GM19035 (cell line): ENCODE results near the gene UCN.
"Not testable (repeated sequence)": the region's sequence is repeated elsewhere in the genome, so short reads cannot be mapped to it uniquely, and the experiment has no call there.

ENCODE experiments used
- ATAC-seq: cut with Tn5 transposase; IDR thresholded peaks from one replicate; pipeline ENCODE4 v1.9.1; 2021; ENCODE audit not compliant: unreplicated experiment

The UCN gene

DNA sequence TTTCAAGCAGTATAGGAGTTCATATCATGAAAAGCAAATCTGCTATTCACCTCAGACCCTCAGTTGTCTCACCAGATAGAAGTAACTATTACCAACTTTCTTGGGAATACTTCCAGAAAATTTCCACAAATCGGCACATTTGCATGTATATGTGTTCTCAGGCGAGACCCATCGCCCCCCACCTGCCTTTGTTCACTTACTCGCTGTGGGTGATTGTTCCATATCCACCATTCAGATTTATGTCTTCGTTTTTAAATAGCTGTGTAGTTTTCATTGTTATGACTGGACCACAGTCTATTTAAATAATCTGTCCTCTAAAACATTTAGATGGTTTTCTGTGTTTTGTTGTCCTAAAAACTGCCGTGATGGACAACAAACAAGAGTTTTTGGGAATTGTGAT is 22.8 kb downstream of the UCN start:
- ATAC-seq = no peak

GRCh38 chr2:27284996-27285395 is 23.2 kb downstream of the UCN start:
- no peak for ATAC-seq

DNA sequence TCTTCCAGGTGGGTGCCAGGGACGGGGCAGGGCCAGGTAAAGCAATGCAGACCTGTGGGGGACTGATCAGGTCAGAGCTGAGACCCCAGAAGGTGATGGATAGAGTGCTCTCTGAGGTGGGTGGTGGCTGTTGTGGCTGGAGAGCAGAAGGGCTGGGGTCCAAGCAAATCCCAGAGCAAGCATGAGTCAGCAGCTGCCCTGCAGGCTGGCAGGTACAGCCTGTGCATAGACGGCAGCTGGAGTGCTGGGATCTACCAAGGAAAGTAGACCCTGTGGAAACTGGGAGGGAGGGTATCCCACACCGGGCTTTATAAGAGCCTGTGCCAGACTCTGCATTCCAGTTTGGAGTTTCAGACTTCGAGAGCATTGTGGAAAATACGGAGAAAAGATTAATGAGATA is 25.4 kb downstream of the UCN start:
- ATAC-seq = no peak

DNA sequence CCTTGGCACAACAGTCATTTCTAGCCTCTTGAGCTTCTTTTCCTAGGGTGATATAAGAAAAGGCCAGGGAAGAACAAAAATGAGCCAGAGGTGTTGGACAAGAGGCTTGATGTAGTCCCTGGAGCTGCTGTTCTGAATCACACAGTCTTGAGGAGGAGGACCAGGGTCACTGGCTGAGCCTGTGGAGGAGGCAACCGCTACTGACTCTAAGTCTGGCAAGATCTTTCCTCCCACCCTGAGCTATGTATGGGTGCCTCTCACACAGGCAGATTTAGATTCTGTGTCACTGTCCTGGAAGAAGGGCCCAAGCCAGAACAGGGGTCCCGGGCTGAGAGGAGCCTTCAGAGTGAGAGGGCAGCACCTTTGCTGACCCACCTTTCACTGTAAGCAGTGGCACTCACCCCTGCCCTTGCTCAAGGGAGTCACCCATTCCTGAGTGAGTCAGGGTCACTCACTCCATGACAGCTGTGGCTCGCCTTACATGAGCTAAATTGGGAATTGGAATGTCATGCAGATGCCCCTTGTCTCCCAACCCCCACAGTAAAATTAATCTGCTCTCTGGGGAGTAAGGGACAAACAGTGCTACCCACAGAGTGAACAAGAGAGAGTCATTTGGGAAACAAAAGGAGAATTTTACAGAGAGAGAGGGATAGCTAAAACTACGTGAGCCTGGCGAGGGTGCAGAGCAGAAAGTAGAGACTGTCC is 26.2 kb downstream of the UCN start, which contains the start of gene TRIM54:
Gene TRIM54 (plus strand): TSS at position 575 of the 705 bp plus-strand sequence. CDS start 303 bp downstream, outside the sequence.
- ATAC-seq = no peak

DNA sequence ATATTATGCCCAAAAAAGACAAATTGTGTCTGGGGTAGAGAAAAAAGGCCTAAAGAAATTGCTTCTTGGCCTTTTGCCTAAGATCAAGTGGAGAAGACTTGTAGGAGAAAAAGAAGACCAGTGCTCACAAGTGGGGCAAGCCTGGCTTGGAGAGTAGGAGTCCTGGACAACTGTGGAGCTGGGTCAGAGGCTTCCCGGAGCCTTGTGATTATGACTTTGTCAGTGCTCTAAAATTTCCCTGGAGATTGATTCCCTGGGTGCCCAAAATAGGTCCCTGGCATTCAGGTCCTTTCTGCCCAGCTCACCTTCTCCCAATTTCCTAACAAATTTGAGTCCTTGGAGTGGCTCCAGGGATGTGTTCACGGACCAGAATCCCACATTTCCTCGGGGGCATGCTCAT is 26.8 kb downstream of the UCN start:
- no peak for ATAC-seq

DNA sequence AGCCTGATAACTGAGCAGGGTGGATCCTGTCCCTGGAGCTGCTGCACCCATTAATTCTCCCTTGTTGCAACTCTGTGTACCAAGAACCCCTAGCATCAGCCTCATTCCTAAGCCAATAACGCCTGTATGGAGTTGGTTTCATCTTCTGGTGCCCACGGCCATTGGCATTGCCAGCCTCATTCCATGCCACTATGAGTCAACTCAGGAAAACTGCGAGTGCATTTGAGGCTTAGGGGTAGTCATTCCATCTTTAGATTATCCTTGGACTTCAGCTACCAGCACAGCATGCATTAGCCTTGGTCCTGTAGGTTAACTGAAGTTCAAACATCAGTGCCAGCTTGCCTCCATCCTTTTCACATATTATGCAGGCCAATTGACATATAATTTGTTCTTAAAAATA is 27.4 kb downstream of the UCN start:
- ATAC-seq = no peak

DNA sequence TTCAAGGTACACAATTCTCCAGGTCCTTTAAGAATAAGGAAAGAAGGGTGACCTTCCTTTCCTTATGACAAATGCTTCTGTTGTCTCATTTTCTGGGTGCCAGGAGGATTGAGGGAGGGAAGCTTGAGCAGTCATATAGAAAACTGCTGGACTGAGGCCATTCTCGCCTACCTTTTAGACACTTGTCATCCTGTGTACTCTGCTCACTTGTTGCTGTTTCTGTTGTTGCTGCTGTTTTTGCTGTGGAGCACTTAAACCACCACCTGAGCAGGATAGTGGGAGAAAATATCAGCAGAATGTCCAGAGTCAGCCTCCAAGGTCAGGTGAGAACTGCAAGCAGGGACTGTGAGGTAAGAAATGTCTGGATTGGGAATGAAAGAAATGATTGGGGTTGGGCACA is 30.2 kb downstream of the UCN start:
- no peak for ATAC-seq

DNA sequence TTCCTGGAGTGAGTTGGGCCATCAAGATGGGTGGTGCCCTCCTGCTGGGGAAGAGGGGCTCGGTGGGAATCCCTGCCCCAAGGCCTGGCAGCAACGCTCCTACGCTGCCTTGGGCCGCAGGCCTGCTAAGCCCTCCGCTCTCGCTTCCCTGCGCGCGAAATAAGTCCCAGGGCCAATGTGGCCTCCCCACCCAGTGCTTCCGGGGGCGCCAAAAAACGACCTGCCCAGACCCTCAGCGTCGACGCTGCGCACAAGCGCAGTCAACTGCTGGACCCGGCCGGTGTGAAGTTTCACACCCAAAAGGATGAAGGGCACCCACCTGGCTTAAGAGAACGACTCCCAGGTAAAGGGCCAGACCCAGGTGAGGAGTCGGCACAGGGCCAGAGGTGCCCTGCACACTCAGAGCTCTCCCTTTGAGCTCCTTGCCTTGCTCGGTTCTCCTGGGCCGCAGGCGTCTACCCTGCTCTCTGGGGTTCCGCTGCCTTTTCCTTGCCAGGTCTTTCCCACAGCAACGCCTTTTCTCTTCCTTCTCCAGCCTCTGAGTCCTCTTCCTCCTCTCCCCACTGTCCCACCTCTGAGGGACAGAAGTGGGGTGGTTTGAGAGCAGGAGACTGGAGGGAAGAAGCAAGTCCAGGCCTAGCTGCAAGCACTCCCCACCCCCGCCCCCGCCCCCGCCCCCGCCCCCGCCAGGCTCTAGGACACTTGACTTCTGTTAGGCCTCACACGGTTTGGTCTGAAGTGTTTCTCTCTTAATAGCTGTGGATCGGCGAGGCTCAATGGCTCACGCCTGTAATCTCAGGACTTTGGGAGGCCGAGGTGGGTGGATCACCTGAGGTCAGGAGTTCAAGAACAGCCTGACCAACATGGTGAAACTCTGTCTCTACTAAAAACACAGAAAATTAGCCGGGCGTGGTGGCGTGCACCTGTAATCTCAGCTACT is 32.8 kb downstream of the UCN start, which contains the start of gene DNAJC5G:
Gene DNAJC5G (plus strand): TSS at position 223 of the 940 bp plus-strand sequence. CDS start 1,296 bp downstream, outside the sequence.
- ATAC-seq = no peak

GRCh38 chr2:27272537-27273522 is 35.4 kb downstream of the UCN start:
- not testable (repeated sequence) for ATAC-seq

DNA sequence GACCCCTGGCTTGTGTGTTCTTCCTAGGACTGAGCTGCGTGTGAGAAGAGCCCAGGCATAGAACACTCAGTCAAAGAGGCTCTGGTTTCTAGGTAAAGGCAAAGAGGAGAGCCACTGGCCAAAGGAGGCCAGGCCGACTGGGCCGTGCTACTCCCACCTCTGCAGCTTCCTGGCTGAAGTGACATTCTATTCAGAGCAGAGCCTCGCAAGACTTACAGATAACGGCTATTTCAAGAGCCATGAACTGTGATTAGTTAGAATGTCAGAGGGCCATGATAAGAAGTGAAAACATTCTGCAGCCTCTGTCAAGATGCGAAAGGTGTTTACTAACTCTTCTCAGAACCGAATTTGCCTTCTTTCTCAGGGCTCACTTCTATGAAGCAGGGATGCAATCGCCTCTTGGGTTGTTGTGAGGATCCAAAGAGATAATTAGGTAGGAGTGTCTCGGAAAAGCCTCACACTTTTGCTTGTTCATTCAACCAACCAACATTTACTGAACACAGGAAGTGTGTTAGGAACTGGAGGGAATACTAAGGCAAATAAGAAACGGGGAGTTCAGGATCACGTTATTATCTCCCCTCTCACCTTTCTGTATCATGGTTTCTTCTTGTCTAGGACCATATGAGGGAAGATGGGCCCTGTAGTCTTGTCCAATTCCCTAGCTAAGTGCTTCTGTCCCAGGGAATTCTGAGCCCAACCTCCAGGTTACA is 36.5 kb downstream of the UCN start:
- ATAC-seq = no peak

- no peak for ATAC-seq
These were observed 37.6 kb downstream of the UCN start for GRCh38 chr2:27270670-27271069.

- no peak for ATAC-seq
These were observed 38.1 kb downstream of the UCN start for GRCh38 chr2:27270131-27270530.

- ATAC-seq = not testable (repeated sequence)
These were observed 39.9 kb downstream of the UCN start for GRCh38 chr2:27268296-27268695.

- no peak for ATAC-seq
These were observed 42.7 kb downstream of the UCN start for GRCh38 chr2:27265536-27265870.

DNA sequence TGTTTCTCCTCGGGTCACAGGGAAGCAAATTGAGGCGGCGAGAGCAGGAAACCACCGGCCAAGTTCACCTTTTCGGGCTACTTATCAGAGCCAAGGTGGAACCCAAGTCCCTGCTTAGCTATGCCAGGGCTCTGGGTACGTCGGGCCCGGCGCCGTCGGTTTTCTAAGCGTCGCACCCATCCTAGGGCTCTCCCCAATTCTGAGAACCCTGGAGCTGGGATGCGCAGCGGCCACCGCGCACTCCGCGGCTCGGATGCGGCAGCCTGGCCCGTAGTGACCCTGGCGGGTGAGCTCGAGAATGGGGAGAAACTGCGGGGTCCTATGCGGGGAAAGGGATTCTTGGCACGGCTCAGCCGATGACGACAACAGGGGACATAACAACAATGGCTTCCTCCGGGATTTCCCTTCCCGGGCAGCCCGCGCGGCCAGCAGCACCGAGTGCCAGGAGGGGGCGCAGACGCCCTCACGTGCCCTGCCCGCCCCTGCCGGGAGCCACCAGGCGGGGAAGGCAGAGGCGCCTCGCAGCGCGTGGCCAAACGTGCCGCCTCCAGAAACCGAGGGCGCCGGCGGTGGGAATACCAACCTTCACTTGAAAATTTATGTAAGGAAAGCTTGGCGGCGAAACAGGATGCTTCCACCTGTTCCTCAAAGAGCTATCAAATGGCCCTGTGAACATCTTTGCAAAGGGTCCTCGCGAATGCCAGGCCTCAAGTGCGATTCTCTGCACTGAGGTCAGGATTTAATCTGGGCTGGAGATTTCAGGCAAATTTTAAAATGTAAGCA is 43.3 kb downstream of the UCN start:
- no peak for ATAC-seq

DNA sequence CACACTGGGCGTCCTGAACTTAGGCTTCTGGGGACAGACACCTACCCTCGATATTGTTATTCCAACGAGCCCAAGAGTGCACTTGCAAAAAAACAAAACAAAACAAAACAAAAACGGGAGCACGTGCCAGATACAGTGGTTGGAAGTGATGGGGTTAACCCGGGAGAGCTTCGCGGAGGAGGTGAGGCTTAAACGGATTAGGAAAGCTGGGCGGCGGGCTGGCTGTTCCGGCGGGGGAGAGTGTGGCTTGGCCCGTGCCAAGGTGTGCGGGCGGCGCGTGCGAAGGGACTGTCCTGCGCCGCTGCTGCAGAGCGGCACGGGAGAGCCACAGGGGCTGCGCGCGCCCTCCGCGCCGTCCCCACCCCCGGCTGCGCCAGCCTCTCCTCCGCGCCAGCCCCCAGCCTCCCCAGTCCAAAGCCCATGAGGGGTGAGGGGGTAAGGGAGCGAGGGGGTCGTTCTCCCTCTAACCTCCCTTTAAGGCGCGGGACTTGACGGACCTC is 43.9 kb downstream of the UCN start:
- no peak for ATAC-seq

- no peak for ATAC-seq
These were observed 44.7 kb downstream of the UCN start for GRCh38 chr2:27263287-27264252.
